ENCODE data around the gene PAX8.
A peak's percentile ranks its signal among the peaks of the same experiment; 100 is the strongest.

Gene PAX8

DNA sequence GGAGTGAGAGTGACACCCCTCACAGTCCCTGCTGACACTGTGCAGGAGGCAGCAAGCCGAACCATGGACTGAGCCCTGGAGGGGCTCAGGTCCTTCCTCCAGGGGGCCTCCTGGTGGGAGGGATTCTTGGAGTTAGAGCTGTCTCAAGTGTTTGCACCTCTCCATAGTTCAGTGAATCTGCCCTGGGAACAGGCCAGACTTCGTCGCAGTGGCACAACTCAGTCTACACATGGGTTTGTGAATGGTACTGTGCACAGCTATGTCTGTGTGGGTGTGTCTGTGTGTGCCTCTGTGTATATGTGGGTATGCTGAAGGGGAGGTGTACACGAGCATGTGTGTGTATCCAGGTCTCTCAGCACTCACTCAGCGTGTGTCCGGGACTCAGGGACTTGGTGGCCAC, 36.4 kb downstream of the PAX8 start:
- H3K27me3 ChIP-seq (ENCODE audit: insufficient read depth, poor library complexity, severe bottlenecking): no peaks in the 10 kb centered on the region
- H3K27ac ChIP-seq (replicated peaks): no peak overlapping the region
- no peak overlapping the region for H3K4me3 ChIP-seq (replicated peaks; ENCODE audit: insufficient read depth, low read length)
- no peak for TF ChIP-seq POLR2AphosphoS5 (IDR thresholded peaks at IDR 0.05; ENCODE audit: low read depth)
- TF ChIP-seq GABPA (IDR thresholded peaks at IDR 0.05; ENCODE audit: low read depth): no peak
- TF ChIP-seq SPI1 (IDR thresholded peaks at IDR 0.05; ENCODE audit: borderline replicate concordance, low read depth): no peak
- no peak for TF ChIP-seq CTCF (IDR thresholded peaks at IDR 0.05; ENCODE audit: insufficient read depth, low read length)
- TF ChIP-seq REST (IDR thresholded peaks at IDR 0.05; ENCODE audit: insufficient replicate concordance, low read depth): no peak
- DNase-seq (ENCODE audit: low read depth in 1 of 2, low spot score in 1 of 2): no peak

- no peak overlapping the region for H3K4me3 ChIP-seq (replicated peaks; ENCODE audit: insufficient read depth, low read length)
- H3K27me3 ChIP-seq (ENCODE audit: insufficient read depth, poor library complexity, severe bottlenecking): no peaks in the 10 kb centered on the region
- H3K27ac ChIP-seq (replicated peaks): no peak overlapping the region
- TF ChIP-seq GABPA (IDR thresholded peaks at IDR 0.05; ENCODE audit: low read depth): no peak
- no peak for TF ChIP-seq CTCF (IDR thresholded peaks at IDR 0.05; ENCODE audit: insufficient read depth, low read length)
- no peak for TF ChIP-seq POLR2AphosphoS5 (IDR thresholded peaks at IDR 0.05; ENCODE audit: low read depth)
- TF ChIP-seq SPI1 (IDR thresholded peaks at IDR 0.05; ENCODE audit: borderline replicate concordance, low read depth): no peak
- TF ChIP-seq REST (IDR thresholded peaks at IDR 0.05; ENCODE audit: insufficient replicate concordance, low read depth): no peak
- peak in 1 of 2 experiments; percentile 60 for DNase-seq (ENCODE audit: low read depth in 1 of 2, low spot score in 1 of 2)
These were observed 37.5 kb downstream of the PAX8 start for GRCh38 chr2:113240915-113241911.

DNA sequence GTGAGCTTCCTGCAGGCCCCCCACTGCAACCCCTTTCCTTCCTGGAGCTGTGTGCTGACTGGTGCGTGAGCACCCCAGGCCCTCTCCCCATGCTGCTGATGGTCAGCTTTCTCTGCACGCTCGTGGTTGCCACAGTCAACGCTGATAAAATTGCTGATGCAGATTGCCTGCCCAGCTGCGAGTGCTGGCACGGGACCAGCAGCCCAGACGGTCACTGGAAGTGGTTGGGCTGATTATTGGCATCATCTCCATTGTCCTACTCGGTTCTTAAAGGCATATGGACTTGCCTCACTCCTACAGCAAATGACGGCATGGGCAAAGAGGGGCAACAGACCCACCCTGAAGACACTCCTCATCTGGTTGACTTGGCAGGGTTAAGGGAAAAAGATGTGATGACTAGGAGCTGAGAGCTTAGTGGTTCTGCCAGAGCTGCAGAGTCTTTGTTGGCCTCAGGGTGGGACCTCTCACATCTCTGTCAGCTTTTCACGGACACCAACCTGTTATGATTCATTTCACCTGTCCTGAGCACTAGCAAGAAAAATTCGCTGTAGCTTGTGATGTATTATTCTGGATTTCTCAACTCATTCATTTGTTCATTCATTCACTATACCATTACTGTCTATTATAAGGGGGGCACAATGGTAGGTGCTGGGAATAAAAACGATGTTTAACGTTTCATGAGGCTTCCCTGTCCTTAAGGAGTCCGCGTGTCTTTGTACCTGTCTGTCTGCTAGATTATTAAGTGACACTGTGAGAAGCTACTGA, 38.4 kb downstream of the PAX8 start:
- TF ChIP-seq CTCF (IDR thresholded peaks at IDR 0.05; ENCODE audit: insufficient read depth, low read length): no peak
- no peak for TF ChIP-seq REST (IDR thresholded peaks at IDR 0.05; ENCODE audit: insufficient replicate concordance, low read depth)
- no peak for TF ChIP-seq GABPA (IDR thresholded peaks at IDR 0.05; ENCODE audit: low read depth)
- Histone ChIP-seq H3K27me3 (ENCODE audit: insufficient read depth, poor library complexity, severe bottlenecking) (no peaks in the 10 kb centered on the region), H3K27ac (replicated peaks) (no peak overlapping the region), H3K4me3 (replicated peaks; ENCODE audit: insufficient read depth, low read length) (no peak overlapping the region)
- DNase-seq (ENCODE audit: low read depth in 1 of 2, low spot score in 1 of 2): no peak
